ENCODE measurements around the gene KIAA0408.

Gene KIAA0408

GRCh38 chr6:127451388-127451787, 7.8 kb downstream of the KIAA0408 start:
- TF ChIP-seq CTCF (IDR thresholded peaks at IDR 0.05; ENCODE audit: control insufficient read depth, insufficient read depth, low read depth, low read length, missing control alignments) = no peak
- no peak for DNase-seq (ENCODE audit: low read depth)
- H3K4me3 ChIP-seq (ENCODE audit: control insufficient read depth, low read depth, low read length) = no peak overlapping the region

GRCh38 chr6:127447780-127448179, 11.4 kb downstream of the KIAA0408 start:
- no peak for TF ChIP-seq CTCF (IDR thresholded peaks at IDR 0.05; ENCODE audit: control insufficient read depth, insufficient read depth, low read depth, low read length, missing control alignments)
- no peak overlapping the region for H3K4me3 ChIP-seq (ENCODE audit: control insufficient read depth, low read depth, low read length)
- DNase-seq (ENCODE audit: low read depth) = no peak

- no peak overlapping the region for H3K4me3 ChIP-seq (ENCODE audit: control insufficient read depth, low read depth, low read length)
- DNase-seq (ENCODE audit: low read depth) = no peak
- TF ChIP-seq CTCF (IDR thresholded peaks at IDR 0.05; ENCODE audit: control insufficient read depth, insufficient read depth, low read depth, low read length, missing control alignments) = no peak
Observed at GRCh38 chr6:127446356-127446755, 12.8 kb downstream of the KIAA0408 start.

GRCh38 chr6:127441881-127442280, 17.3 kb downstream of the KIAA0408 start:
- no peak for DNase-seq (ENCODE audit: low read depth)
- no peak overlapping the region for H3K4me3 ChIP-seq (ENCODE audit: control insufficient read depth, low read depth, low read length)
- no peak for TF ChIP-seq CTCF (IDR thresholded peaks at IDR 0.05; ENCODE audit: control insufficient read depth, insufficient read depth, low read depth, low read length, missing control alignments)

GRCh38 chr6:127439718-127440117, 19.5 kb downstream of the KIAA0408 start:
- no peak for TF ChIP-seq CTCF (IDR thresholded peaks at IDR 0.05; ENCODE audit: control insufficient read depth, insufficient read depth, low read depth, low read length, missing control alignments)
- no peak for DNase-seq (ENCODE audit: low read depth)
- no peak overlapping the region for H3K4me3 ChIP-seq (ENCODE audit: control insufficient read depth, low read depth, low read length)

- no peak for DNase-seq (ENCODE audit: low read depth)
- TF ChIP-seq CTCF (IDR thresholded peaks at IDR 0.05; ENCODE audit: control insufficient read depth, insufficient read depth, low read depth, low read length, missing control alignments) = no peak
- H3K4me3 ChIP-seq (ENCODE audit: control insufficient read depth, low read depth, low read length) = no peak overlapping the region
Observed at GRCh38 chr6:127436578-127437110, 22.5 kb downstream of the KIAA0408 start.

All from AG09309 (cell line).